GM19043 (cell line): ENCODE measurements around the gene SLC25A17.
"Not testable (repeated sequence)": the region's sequence is repeated elsewhere in the genome, so short reads cannot be mapped to it uniquely, and the experiment has no call there.

ENCODE experiments used
- ATAC-seq: cut with Tn5 transposase; IDR thresholded peaks from one replicate; pipeline ENCODE4 v1.9.1; 2021; ENCODE audit warnings: low read depth; ENCODE audit not compliant: unreplicated experiment

SLC25A17 gene

GRCh38 chr22:40818747-40819598 lies at the start of gene SLC25A17:
SLC25A17 (minus strand) TSS chr22:40819346; CDS start chr22:40819248, 98 bp downstream.
- ATAC-seq, result peak; percentile 68

GRCh38 chr22:40868379-40868778 lies 49.2 kb upstream of the SLC25A17 start:
- not testable (repeated sequence) for ATAC-seq

GRCh38 chr22:40867109-40867508 lies 48.0 kb upstream of the SLC25A17 start:
- no peak for ATAC-seq

GRCh38 chr22:40862537-40862936 lies 43.4 kb upstream of the SLC25A17 start:
- ATAC-seq, result no peak

GRCh38 chr22:40862013-40862412 lies 42.9 kb upstream of the SLC25A17 start, which contains the start of gene DNAJB7:
DNAJB7 (minus strand) TSS chr22:40862113; CDS start chr22:40861994, 119 bp downstream.
- no peak for ATAC-seq

- no peak for ATAC-seq
Measured at GRCh38 chr22:40857309-40857855, 38.2 kb upstream of the SLC25A17 start.

GRCh38 chr22:40856513-40857308 lies 37.6 kb upstream of the SLC25A17 start, which contains the start of the genes ST13 and XPNPEP3:
ST13 (minus strand) TSS chr22:40856639; CDS start chr22:40856540, 99 bp downstream.
XPNPEP3 (plus strand) TSS chr22:40857148; CDS start chr22:40857182, 34 bp downstream.
- ATAC-seq, result peak; percentile 82

- ATAC-seq, result no peak
Measured at GRCh38 chr22:40855979-40856512, 36.9 kb upstream of the SLC25A17 start.

- no peak for ATAC-seq
Measured at GRCh38 chr22:40855071-40855978, 36.2 kb upstream of the SLC25A17 start.

- no peak for ATAC-seq
Measured at GRCh38 chr22:40853961-40854360, 34.8 kb upstream of the SLC25A17 start.

- ATAC-seq, result no peak
Measured at GRCh38 chr22:40853333-40853732, 34.2 kb upstream of the SLC25A17 start.

- ATAC-seq, result not testable (repeated sequence)
Measured at GRCh38 chr22:40845816-40846215, 26.7 kb upstream of the SLC25A17 start.

- no peak for ATAC-seq
Measured at GRCh38 chr22:40844951-40845350, 25.8 kb upstream of the SLC25A17 start.

GRCh38 chr22:40838486-40838885 lies 19.3 kb upstream of the SLC25A17 start:
- no peak for ATAC-seq

GRCh38 chr22:40834619-40835018 lies 15.5 kb upstream of the SLC25A17 start:
- no peak for ATAC-seq

- ATAC-seq, result no peak
Measured at GRCh38 chr22:40829131-40829530, 10.0 kb upstream of the SLC25A17 start.

- no peak for ATAC-seq
Measured at GRCh38 chr22:40826984-40827741, 8.0 kb upstream of the SLC25A17 start.

- not testable (repeated sequence) for ATAC-seq
Measured at GRCh38 chr22:40826292-40826691, 7.1 kb upstream of the SLC25A17 start.

GRCh38 chr22:40823426-40823825 lies 4.3 kb upstream of the SLC25A17 start:
- no peak for ATAC-seq
